ENCODE data around the gene PRMT9. TPM values are rescaled to one million over a fixed set of nuclear protein-coding genes. Genes with fewer than 3 reads are reported as not detected.

The PRMT9 gene
- total RNA-seq, 4 donors from 2014 or later, result 5.9 to 11.1 (median 6.9) TPM

- no peak overlapping the region for H3K27ac ChIP-seq
- H3K36me3 ChIP-seq, result no peaks in the 10 kb centered on the region
- H3K4me3 ChIP-seq, result no peak overlapping the region
- peaks cover 0 to 16% (median 2%) of the 10 kb centered on the region in 4 donors for H3K4me1 ChIP-seq
- no peaks in the 10 kb centered on the region for H3K9me3 ChIP-seq
- no peak for TF ChIP-seq POLR2A (IDR thresholded peaks at IDR 0.05)
- DNase-seq (ENCODE audit: low spot score in 2 of 2), result no peak
- no peaks in the 10 kb centered on the region for H3K27me3 ChIP-seq
- 61 to 74% methylated on average over 5 of the region's 5 CpGs for WGBS, 2 donors
Measured at GRCh38 chr4:147594107-147594506, 89.9 kb downstream of the PRMT9 start.

GRCh38 chr4:147591106-147591505 is 92.9 kb downstream of the PRMT9 start:
- no peak for DNase-seq (ENCODE audit: low spot score in 2 of 2)
- Histone ChIP-seq H3K36me3 (no peaks in the 10 kb centered on the region), H3K27me3 (no peaks in the 10 kb centered on the region), H3K4me3 (no peak overlapping the region), H3K4me1 (peaks cover 0 to 36% (median 2%) of the 10 kb centered on the region in 4 donors), H3K27ac (no peak overlapping the region), H3K9me3 (no peaks in the 10 kb centered on the region)
- TF ChIP-seq POLR2A (IDR thresholded peaks at IDR 0.05) (no peak), CTCF (IDR thresholded peaks at IDR 0.05) (no peak), EP300 (IDR thresholded peaks at IDR 0.05) (no peak)

- Histone ChIP-seq H3K4me1 (peaks cover 0 to 38% (median 2%) of the 10 kb centered on the region in 4 donors), H3K9me3 (no peaks in the 10 kb centered on the region), H3K36me3 (no peaks in the 10 kb centered on the region), H3K4me3 (no peak overlapping the region), H3K27me3 (no peaks in the 10 kb centered on the region), H3K27ac (peak overlapping the region in 2 of 4 donors; percentile 69 to 71)
- TF ChIP-seq CTCF (IDR thresholded peaks at IDR 0.05) (peak; percentile 66 to 79 (median 78)), POLR2A (IDR thresholded peaks at IDR 0.05) (no peak), EP300 (IDR thresholded peaks at IDR 0.05) (no peak)
- peak; percentile 59 to 88 for DNase-seq (ENCODE audit: low spot score in 2 of 2)
- 43 to 47% methylated on average over 12 of the region's 12 CpGs for WGBS, 2 donors
Measured at GRCh38 chr4:147590249-147590920, 93.6 kb downstream of the PRMT9 start.

GRCh38 chr4:147589586-147589985 is 94.4 kb downstream of the PRMT9 start:
- peak overlapping the region in 3 of 4 donors; percentile 36 to 71 (median 69) for H3K27ac ChIP-seq
- no peak overlapping the region for H3K4me3 ChIP-seq
- peaks cover 0 to 7% (median 2%) of the 10 kb centered on the region in 4 donors for H3K9me3 ChIP-seq
- H3K27me3 ChIP-seq, result no peaks in the 10 kb centered on the region
- WGBS, 2 donors, result 19 to 26% methylated on average over 1 of the region's 1 CpG
- no peak for DNase-seq (ENCODE audit: low spot score in 2 of 2)
- H3K4me1 ChIP-seq, result peaks cover 0 to 38% (median 2%) of the 10 kb centered on the region in 4 donors
- no peaks in the 10 kb centered on the region for H3K36me3 ChIP-seq
- TF ChIP-seq POLR2A (IDR thresholded peaks at IDR 0.05) (no peak), CTCF (IDR thresholded peaks at IDR 0.05) (no peak), EP300 (IDR thresholded peaks at IDR 0.05) (no peak)

Other genes starting within 250 kb of the PRMT9 start
- 10 to 100 TPM; 12.7 to 25.5 (median 19.4) TPM for gene EDNRA, start 203.1 kb downstream of the PRMT9 start, total RNA-seq
- 10 to 100 TPM; 22.2 to 33.2 (median 24.4) TPM for gene TMEM184C, start 66.8 kb downstream of the PRMT9 start, total RNA-seq
- gene ARHGAP10, start 47.9 kb upstream of the PRMT9 start, total RNA-seq, result 100 to 1,000 TPM; 131 to 217 (median 206) TPM